ENCODE measurements around the gene C7orf33. TPM values are rescaled to one million over a fixed set of nuclear protein-coding genes. Genes with fewer than 3 reads are reported as not detected.

C7orf33 gene
- total and polyA plus RNA-seq, 4 donors, result not detected

- no peak for DNase-seq
- Histone ChIP-seq H3K27me3 (ENCODE audit: control insufficient read depth in 3 of 3, insufficient read depth in 3 of 3, low read length in 2 of 3) (no peaks in the 10 kb centered on the region), H3K9me3 (ENCODE audit: control insufficient read depth in 4 of 4, insufficient read depth in 3 of 4, low read length in 3 of 4) (peaks cover 0 to 6% (median under 1%) of the 10 kb centered on the region in 4 donors), H3K36me3 (ENCODE audit: control insufficient read depth in 4 of 4, insufficient read depth in 4 of 4, low read length in 4 of 4) (no peaks in the 10 kb centered on the region), H3K27ac (ENCODE audit: low read depth in 1 of 2, low read length in 1 of 2) (no peak overlapping the region), H3K9ac (ENCODE audit: insufficient read depth in 1 of 2, low read length in 2 of 2) (no peak overlapping the region), H3K4me3 (no peak overlapping the region), H3K4me1 (ENCODE audit: control insufficient read depth in 5 of 5, insufficient read depth in 5 of 5, low read length in 5 of 5) (no peaks in the 10 kb centered on the region)
- 97 to 100% methylated on average over 3 of the region's 3 CpGs for WGBS, 2 donors
- TF ChIP-seq CTCF (IDR thresholded peaks at IDR 0.05; ENCODE audit: control extremely low read depth, extremely low read depth), result no peak
- no peak for ATAC-seq (ENCODE audit: insufficient read depth, low FRiP score)
These were observed 36.6 kb upstream of the C7orf33 start for GRCh38 chr7:148553979-148554378.

GRCh38 chr7:148556892-148557291, 33.7 kb upstream of the C7orf33 start:
- Histone ChIP-seq H3K36me3 (ENCODE audit: control insufficient read depth in 4 of 4, insufficient read depth in 4 of 4, low read length in 4 of 4) (no peaks in the 10 kb centered on the region), H3K4me3 (no peak overlapping the region), H3K27me3 (ENCODE audit: control insufficient read depth in 3 of 3, insufficient read depth in 3 of 3, low read length in 2 of 3) (no peaks in the 10 kb centered on the region), H3K9ac (ENCODE audit: insufficient read depth in 1 of 2, low read length in 2 of 2) (no peak overlapping the region), H3K9me3 (ENCODE audit: control insufficient read depth in 4 of 4, insufficient read depth in 3 of 4, low read length in 3 of 4) (peaks cover 0 to 2% (median 0%) of the 10 kb centered on the region in 4 donors), H3K4me1 (ENCODE audit: control insufficient read depth in 5 of 5, insufficient read depth in 5 of 5, low read length in 5 of 5) (no peaks in the 10 kb centered on the region), H3K27ac (ENCODE audit: low read depth in 1 of 2, low read length in 1 of 2) (no peak overlapping the region)
- no peak for ATAC-seq (ENCODE audit: insufficient read depth, low FRiP score)
- WGBS, 2 donors, result 71 to 90% methylated on average over 3 of the region's 3 CpGs
- no peak for TF ChIP-seq CTCF (IDR thresholded peaks at IDR 0.05; ENCODE audit: control extremely low read depth, extremely low read depth)
- DNase-seq, result no peak

- DNase-seq (no peak), ATAC-seq (ENCODE audit: insufficient read depth, low FRiP score) (no peak)
- peaks cover 0 to 2% (median 0%) of the 10 kb centered on the region in 4 donors for H3K9me3 ChIP-seq (ENCODE audit: control insufficient read depth in 4 of 4, insufficient read depth in 3 of 4, low read length in 3 of 4)
- peaks cover 0 to 1% (median 0%) of the 10 kb centered on the region in 5 donors for H3K4me1 ChIP-seq (ENCODE audit: control insufficient read depth in 5 of 5, insufficient read depth in 5 of 5, low read length in 5 of 5)
- 94 to 100% methylated on average over 1 of the region's 1 CpG for WGBS, 2 donors
- no peak overlapping the region for H3K27ac ChIP-seq (ENCODE audit: low read depth in 1 of 2, low read length in 1 of 2)
- H3K9ac ChIP-seq (ENCODE audit: insufficient read depth in 1 of 2, low read length in 2 of 2), result no peak overlapping the region
- H3K27me3 ChIP-seq (ENCODE audit: control insufficient read depth in 3 of 3, insufficient read depth in 3 of 3, low read length in 2 of 3), result no peaks in the 10 kb centered on the region
- H3K36me3 ChIP-seq (ENCODE audit: control insufficient read depth in 4 of 4, insufficient read depth in 4 of 4, low read length in 4 of 4), result no peaks in the 10 kb centered on the region
- TF ChIP-seq CTCF (IDR thresholded peaks at IDR 0.05; ENCODE audit: control extremely low read depth, extremely low read depth), result no peak
- no peak overlapping the region for H3K4me3 ChIP-seq
These were observed 31.7 kb upstream of the C7orf33 start for GRCh38 chr7:148558914-148559313.

GRCh38 chr7:148561099-148561498, 29.5 kb upstream of the C7orf33 start:
- Histone ChIP-seq H3K9me3 (ENCODE audit: control insufficient read depth in 4 of 4, insufficient read depth in 3 of 4, low read length in 3 of 4) (peaks cover 0 to 2% (median 0%) of the 10 kb centered on the region in 4 donors), H3K4me3 (no peak overlapping the region), H3K27me3 (ENCODE audit: control insufficient read depth in 3 of 3, insufficient read depth in 3 of 3, low read length in 2 of 3) (no peaks in the 10 kb centered on the region), H3K27ac (ENCODE audit: low read depth in 1 of 2, low read length in 1 of 2) (no peak overlapping the region), H3K9ac (ENCODE audit: insufficient read depth in 1 of 2, low read length in 2 of 2) (no peak overlapping the region), H3K36me3 (ENCODE audit: control insufficient read depth in 4 of 4, insufficient read depth in 4 of 4, low read length in 4 of 4) (no peaks in the 10 kb centered on the region), H3K4me1 (ENCODE audit: control insufficient read depth in 5 of 5, insufficient read depth in 5 of 5, low read length in 5 of 5) (peaks cover 0 to 1% (median 0%) of the 10 kb centered on the region in 5 donors)
- DNase-seq (peak in 1 of 3 donors; percentile 38), ATAC-seq (ENCODE audit: insufficient read depth, low FRiP score) (no peak)
- no peak for TF ChIP-seq CTCF (IDR thresholded peaks at IDR 0.05; ENCODE audit: control extremely low read depth, extremely low read depth)
